ENCODE measurements around the gene GYPB. TPM values are rescaled to one million over a fixed set of nuclear protein-coding genes. Genes with fewer than 3 reads are reported as not detected.
"Not testable (repeated sequence)": the region's sequence is repeated elsewhere in the genome, so short reads cannot be mapped to it uniquely, and the experiment has no call there.

The GYPB gene
- total RNA-seq, 2 experiments from 2014 or later, result not detected

- H3K27me3 Mint-ChIP-seq; H3K27ac Mint-ChIP-seq; H3K4me3 Mint-ChIP-seq; DNase-seq; H3K36me3 Mint-ChIP-seq; POLR2A ChIA-PET; H3K9me3 Mint-ChIP-seq; CTCF ChIA-PET; H3K4me1 Mint-ChIP-seq (ENCODE audit: low read depth): not testable (repeated sequence)
- intact Hi-C loops (cut with micrococcal nuclease), result loop anchor here (5.0 kb wide), 1 partner anchor 118 kb away; no protein-coding TSS in a partner anchor
Observed at GRCh38 chr4:144004868-144005557, 14.2 kb downstream of the GYPB start.

- H3K27ac Mint-ChIP-seq; H3K36me3 Mint-ChIP-seq; H3K4me3 Mint-ChIP-seq; H3K4me1 Mint-ChIP-seq (ENCODE audit: low read depth); H3K9me3 Mint-ChIP-seq; intact Hi-C loops (cut with micrococcal nuclease); CTCF ChIA-PET; POLR2A ChIA-PET; DNase-seq; H3K27me3 Mint-ChIP-seq: not testable (repeated sequence)
Observed at GRCh38 chr4:144003890-144004265, 15.3 kb downstream of the GYPB start.

DNA sequence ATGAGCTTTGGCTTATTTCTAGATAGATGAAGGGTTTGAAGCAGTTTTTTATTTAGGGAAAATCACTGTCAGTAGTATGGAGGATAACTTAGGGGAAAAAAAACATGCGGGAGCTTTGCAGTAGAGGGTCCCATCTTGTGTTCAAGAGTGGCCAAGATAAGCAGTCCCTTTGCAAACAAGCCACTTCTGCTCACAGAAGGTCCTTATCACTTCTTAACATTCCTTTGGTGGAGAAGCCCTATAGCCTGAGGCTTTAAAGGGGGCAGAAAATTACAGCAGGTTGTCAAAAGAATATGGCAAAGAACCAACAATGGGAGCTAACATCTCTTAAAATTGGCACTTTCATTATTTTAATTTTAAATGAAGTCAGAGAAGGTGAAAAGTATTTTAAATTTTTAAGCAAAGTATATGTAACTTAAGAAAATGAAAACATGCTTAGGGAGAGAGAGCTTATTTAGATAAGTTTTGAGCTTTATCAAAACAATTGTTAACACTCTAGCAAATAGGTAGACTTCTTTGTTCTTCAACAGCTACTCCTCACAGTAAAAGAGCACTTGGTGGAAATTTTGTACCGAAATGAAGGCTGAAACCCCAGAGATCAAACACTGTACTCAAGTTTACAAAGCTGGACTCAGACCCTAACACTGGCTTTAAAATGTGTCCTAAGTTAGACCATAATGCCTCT is 15.8 kb downstream of the GYPB start:
- H3K4me3 Mint-ChIP-seq; DNase-seq; H3K27ac Mint-ChIP-seq; H3K4me1 Mint-ChIP-seq (ENCODE audit: low read depth); POLR2A ChIA-PET; intact Hi-C loops (cut with micrococcal nuclease); H3K36me3 Mint-ChIP-seq; H3K9me3 Mint-ChIP-seq; CTCF ChIA-PET; H3K27me3 Mint-ChIP-seq: not testable (repeated sequence)

DNA sequence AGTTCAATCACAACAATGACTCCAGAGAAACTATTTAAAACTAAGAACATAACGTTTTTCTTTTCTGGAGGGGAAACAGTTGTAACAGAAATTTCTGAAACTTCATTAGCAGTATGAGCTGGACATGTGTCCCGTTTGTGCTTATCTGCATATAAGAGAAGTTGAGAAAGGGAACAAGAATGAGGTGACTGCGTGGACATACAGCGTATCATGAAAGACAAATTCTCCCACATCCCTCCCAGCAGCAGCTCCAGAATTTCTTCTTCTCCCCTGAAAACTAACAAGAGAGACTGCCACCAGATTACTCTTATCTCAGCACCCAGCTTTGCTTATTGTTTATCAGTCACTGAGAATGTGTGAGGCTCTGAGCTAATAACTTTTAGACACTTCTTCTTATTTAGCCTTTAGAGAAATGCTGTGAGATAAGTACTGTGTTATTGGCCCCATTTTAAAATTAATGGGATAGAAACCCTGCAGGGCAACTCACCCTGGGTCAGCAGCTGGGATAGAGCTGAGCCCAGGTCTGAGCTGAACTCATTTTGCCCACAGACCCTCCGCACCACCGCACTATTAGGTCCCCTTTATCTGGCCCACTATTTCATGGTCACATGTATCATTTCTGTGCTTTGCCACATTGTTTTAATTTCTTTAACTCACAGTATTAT is 18.7 kb downstream of the GYPB start:
- H3K36me3 Mint-ChIP-seq; DNase-seq; H3K27ac Mint-ChIP-seq; CTCF ChIA-PET; H3K4me1 Mint-ChIP-seq (ENCODE audit: low read depth); H3K27me3 Mint-ChIP-seq; H3K9me3 Mint-ChIP-seq; H3K4me3 Mint-ChIP-seq; POLR2A ChIA-PET; intact Hi-C loops (cut with micrococcal nuclease): not testable (repeated sequence)

GRCh38 chr4:143996193-143996592 is 23.0 kb downstream of the GYPB start:
- H3K9me3 Mint-ChIP-seq; H3K4me1 Mint-ChIP-seq (ENCODE audit: low read depth); intact Hi-C loops (cut with micrococcal nuclease); H3K27me3 Mint-ChIP-seq; DNase-seq; H3K27ac Mint-ChIP-seq; POLR2A ChIA-PET; H3K4me3 Mint-ChIP-seq; CTCF ChIA-PET; H3K36me3 Mint-ChIP-seq: not testable (repeated sequence)

GRCh38 chr4:143991761-143992160 is 27.4 kb downstream of the GYPB start:
- POLR2A ChIA-PET; DNase-seq; H3K4me3 Mint-ChIP-seq; CTCF ChIA-PET; intact Hi-C loops (cut with micrococcal nuclease); H3K9me3 Mint-ChIP-seq; H3K4me1 Mint-ChIP-seq (ENCODE audit: low read depth); H3K36me3 Mint-ChIP-seq; H3K27me3 Mint-ChIP-seq; H3K27ac Mint-ChIP-seq: not testable (repeated sequence)

DNA sequence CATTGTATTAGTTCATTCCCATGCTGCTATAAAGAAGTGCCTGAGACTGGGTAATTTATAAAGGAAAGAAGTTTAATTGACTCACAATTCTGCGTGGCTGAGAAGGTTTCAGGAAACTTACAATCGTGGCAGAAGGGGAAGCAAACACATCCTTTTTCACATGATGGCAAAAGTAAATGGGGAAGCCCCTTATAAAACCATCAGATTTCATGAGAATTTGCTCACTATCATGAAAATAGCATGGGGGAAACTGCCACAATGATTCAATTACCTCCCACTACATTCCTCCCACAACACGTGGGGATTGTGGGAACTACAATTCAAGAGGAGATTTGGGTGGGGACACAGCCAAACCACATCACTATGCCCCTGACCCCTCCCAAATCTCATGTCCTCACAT is 28.5 kb downstream of the GYPB start:
- intact Hi-C loops (cut with micrococcal nuclease); CTCF ChIA-PET; H3K27ac Mint-ChIP-seq; H3K4me3 Mint-ChIP-seq; H3K27me3 Mint-ChIP-seq; H3K4me1 Mint-ChIP-seq (ENCODE audit: low read depth); DNase-seq; H3K9me3 Mint-ChIP-seq; H3K36me3 Mint-ChIP-seq; POLR2A ChIA-PET: not testable (repeated sequence)

GRCh38 chr4:143986180-143986579 is 33.0 kb downstream of the GYPB start:
- intact Hi-C loops (cut with micrococcal nuclease), result no loop called here
- ChIA-PET CTCF (no interaction called here), POLR2A (no interaction called here)
- no peak for DNase-seq
- peaks cover 4% of the 10 kb centered on the region for H3K4me1 Mint-ChIP-seq (ENCODE audit: low read depth)
- no peaks in the 10 kb centered on the region for H3K9me3 Mint-ChIP-seq
- H3K27me3 Mint-ChIP-seq, result peaks cover 2% of the 10 kb centered on the region
- no peaks in the 10 kb centered on the region for H3K36me3 Mint-ChIP-seq
- no peak overlapping the region for H3K4me3 Mint-ChIP-seq
- no peak overlapping the region for H3K27ac Mint-ChIP-seq

- H3K4me3 Mint-ChIP-seq; CTCF ChIA-PET; H3K4me1 Mint-ChIP-seq (ENCODE audit: low read depth); H3K9me3 Mint-ChIP-seq; intact Hi-C loops (cut with micrococcal nuclease); H3K36me3 Mint-ChIP-seq; POLR2A ChIA-PET; H3K27ac Mint-ChIP-seq; H3K27me3 Mint-ChIP-seq; DNase-seq: not testable (repeated sequence)
Observed at GRCh38 chr4:143980776-143981175, 38.4 kb downstream of the GYPB start.

DNA sequence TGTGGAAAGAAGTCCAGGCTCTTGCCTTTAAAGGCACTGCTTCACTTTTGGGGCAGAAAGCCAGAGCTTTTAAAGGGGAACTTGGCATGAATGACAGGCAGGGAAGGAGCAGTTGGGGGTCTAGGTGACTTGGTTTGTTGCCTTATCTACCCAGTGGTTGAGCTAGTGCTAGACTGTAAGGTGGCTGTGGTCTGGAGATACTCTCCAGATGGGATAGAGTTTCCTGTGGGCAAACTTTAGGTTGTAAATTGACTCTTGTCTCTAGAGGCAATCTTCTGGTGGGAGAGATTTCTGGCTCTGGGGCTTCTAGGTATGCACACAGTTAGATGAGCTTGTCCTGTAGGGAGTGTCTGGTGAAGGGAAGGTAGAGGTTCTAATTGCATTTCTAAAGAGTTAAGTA is 43.7 kb downstream of the GYPB start:
- H3K9me3 Mint-ChIP-seq; H3K4me1 Mint-ChIP-seq (ENCODE audit: low read depth); intact Hi-C loops (cut with micrococcal nuclease); H3K36me3 Mint-ChIP-seq; H3K4me3 Mint-ChIP-seq; POLR2A ChIA-PET; DNase-seq; H3K27ac Mint-ChIP-seq; CTCF ChIA-PET; H3K27me3 Mint-ChIP-seq: not testable (repeated sequence)

DNA sequence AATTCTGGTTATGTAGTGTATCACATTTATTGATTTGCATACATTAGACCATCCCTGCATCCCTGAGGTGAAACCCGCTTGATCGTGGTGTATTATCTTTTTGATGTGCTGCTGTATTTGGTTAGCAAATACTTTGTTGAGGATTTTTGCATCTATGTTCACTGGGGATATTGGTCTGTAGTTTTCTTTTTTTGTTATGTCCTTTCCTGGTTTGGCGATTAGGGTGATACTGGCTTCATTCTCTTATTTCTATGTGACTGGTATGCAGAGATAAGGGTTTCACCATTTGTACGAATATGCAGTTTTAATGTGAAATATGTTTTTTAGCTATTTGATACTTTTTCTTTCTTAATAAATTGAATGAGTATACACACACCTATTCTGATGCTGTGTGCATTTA is 45.2 kb downstream of the GYPB start:
- CTCF ChIA-PET; H3K27me3 Mint-ChIP-seq; H3K4me1 Mint-ChIP-seq (ENCODE audit: low read depth); intact Hi-C loops (cut with micrococcal nuclease); H3K4me3 Mint-ChIP-seq; H3K9me3 Mint-ChIP-seq; DNase-seq; POLR2A ChIA-PET; H3K27ac Mint-ChIP-seq; H3K36me3 Mint-ChIP-seq: not testable (repeated sequence)

- no peaks in the 10 kb centered on the region for H3K36me3 Mint-ChIP-seq
- intact Hi-C loops (cut with micrococcal nuclease), result no loop called here
- H3K4me3 Mint-ChIP-seq, result no peak overlapping the region
- H3K9me3 Mint-ChIP-seq, result no peaks in the 10 kb centered on the region
- DNase-seq, result no peak
- no peak overlapping the region for H3K27ac Mint-ChIP-seq
- POLR2A ChIA-PET, result no interaction called here
- no peaks in the 10 kb centered on the region for H3K27me3 Mint-ChIP-seq
- CTCF ChIA-PET, result no interaction called here
- no peaks in the 10 kb centered on the region for H3K4me1 Mint-ChIP-seq (ENCODE audit: low read depth)
Observed at GRCh38 chr4:143961075-143961474, 58.1 kb downstream of the GYPB start.

DNA sequence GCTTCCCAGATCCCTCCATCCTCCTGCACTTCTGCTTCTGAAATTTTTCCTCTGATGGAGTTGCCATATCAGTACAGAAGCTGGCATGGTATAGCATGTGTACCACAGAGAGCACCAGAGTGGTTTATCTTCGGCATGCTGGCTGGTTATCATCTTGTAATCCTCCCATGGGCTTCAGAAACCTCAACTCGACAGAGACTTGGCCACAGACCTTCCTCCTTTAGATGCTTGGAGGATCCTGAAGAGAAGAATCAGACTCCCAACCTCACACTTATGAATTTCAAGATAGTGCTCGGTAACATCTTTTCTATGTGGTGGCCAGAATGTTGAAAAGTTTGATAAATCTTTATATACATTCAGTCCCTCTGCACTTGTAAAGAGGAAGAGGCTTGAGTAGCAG is 63.9 kb downstream of the GYPB start:
- peaks cover 17% of the 10 kb centered on the region for H3K9me3 Mint-ChIP-seq
- CTCF ChIA-PET; POLR2A ChIA-PET; H3K27me3 Mint-ChIP-seq; H3K4me1 Mint-ChIP-seq (ENCODE audit: low read depth); intact Hi-C loops (cut with micrococcal nuclease); DNase-seq; H3K4me3 Mint-ChIP-seq; H3K36me3 Mint-ChIP-seq; H3K27ac Mint-ChIP-seq: not testable (repeated sequence)

Measured in activated CD4-positive, alpha-beta memory T cell treated with anti-CD3 and anti-CD28 coated beads for 36 hours (primary cell).